Posterior vena cava (tissue), 2 donors: Measurements from ENCODE around the gene OMG. TPM values are rescaled to one million over a fixed set of nuclear protein-coding genes. Genes with fewer than 3 reads are reported as not detected.
"Not testable (repeated sequence)": the region's sequence is repeated elsewhere in the genome, so short reads cannot be mapped to it uniquely, and the experiment has no call there.

Experiments used
- DNase-seq: peaks from one replicate; pipeline ENCODE4 v3.0.0-alpha.2; 2020; ENCODE audit warnings: low spot score
- intact Hi-C, 2 donors: fragments of 100-400 bp; cut with DNase I; formaldehyde crosslinking; loops; one replicate each; pipeline versions ENCODE4 v1.14.1 to v1.14.2; 2022 to 2023
- total RNA-seq, 2 donors: library from RNA; stranded (reverse); fragmentation: NEBNext Ultra II Directional; extraction: Animal tissue kit (Norgen Biotek cat#: 25700); gene quantifications; one replicate each; pipeline ENCODE4 v1.2.1, GENCODE V29; 2021
- donor health status: DM: yes; HTN: yes; CAD: no.
- donor health status: DM: yes; HTN: yes; CAD: no.

Gene OMG
- total RNA-seq, 2 donors from 2014 or later, result 2.1 to 2.9 TPM

DNA sequence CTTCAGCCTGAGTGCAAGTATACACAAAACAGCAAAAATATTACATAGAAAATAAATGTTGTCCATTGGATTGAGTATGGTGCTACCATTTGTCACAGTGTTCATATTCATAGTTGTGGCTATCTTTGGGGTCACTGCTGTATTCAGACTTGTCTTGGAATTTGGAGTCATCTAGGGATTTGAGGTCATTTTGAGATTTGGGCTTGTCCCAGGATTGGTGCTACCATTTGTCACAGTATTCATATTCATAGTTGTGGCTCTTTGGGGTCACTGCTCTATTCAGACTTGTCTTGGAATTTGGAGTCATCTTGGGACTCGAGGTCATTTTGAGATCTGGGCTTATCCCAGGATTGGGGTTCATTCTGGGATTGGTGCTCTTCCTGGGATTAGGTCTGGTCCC lies 24.8 kb downstream of the OMG start:
- DNase-seq, result no peak
- intact Hi-C loops, result no loop called here

- intact Hi-C loops, result no loop called here
- no peak for DNase-seq
Measured at GRCh38 chr17:31269578-31269983, 27.5 kb downstream of the OMG start.

GRCh38 chr17:31269036-31269577 lies 27.9 kb downstream of the OMG start:
- DNase-seq, result no peak
- intact Hi-C loops, result no loop called here

GRCh38 chr17:31266042-31266441 lies 31.0 kb downstream of the OMG start:
- intact Hi-C loops, result no loop called here
- no peak for DNase-seq

GRCh38 chr17:31262923-31263322 lies 34.1 kb downstream of the OMG start:
- DNase-seq, intact Hi-C loops: not testable (repeated sequence)

DNA sequence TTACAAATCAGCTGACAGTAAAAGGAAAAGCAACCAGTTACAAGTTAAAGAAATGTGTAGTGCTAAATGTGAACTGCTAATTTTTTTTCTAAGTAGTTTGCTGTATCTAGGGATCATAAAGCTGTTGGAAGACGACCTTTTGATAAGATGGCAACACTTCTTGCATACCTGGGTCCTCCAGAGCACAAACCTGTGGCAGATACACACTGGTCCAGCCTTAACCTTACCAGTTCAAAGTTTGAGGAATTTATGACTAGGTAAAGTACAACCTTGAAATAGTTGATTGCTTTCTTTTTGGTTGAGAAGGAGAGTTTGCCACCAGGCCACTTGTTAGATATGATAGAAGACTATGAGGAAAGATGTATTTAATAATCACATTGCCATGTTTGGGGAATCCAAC lies 35.4 kb downstream of the OMG start:
- no peak for DNase-seq
- intact Hi-C loops, result no loop called here

DNA sequence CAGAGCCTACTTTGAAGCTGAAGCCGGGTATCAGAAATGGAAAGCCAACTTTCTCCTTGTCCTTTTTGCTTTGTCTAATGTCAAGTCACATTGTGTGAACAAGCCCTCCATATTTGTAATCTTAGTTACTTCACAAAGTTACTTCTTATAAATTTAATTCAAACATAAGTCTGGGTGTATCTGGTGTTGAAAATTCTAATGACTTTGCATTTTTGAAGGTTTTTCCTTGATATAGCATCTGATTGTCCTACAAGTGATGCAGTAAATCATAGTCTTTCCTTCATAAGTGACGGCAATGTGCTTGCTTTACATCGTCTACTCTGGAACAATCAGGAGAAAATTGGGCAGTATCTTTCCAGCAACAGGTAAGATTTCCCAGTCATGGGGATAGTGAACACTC lies 36.9 kb downstream of the OMG start:
- intact Hi-C loops, result no loop called here
- no peak for DNase-seq

GRCh38 chr17:31256936-31257335 lies 40.1 kb downstream of the OMG start:
- no peak for DNase-seq
- intact Hi-C loops, result no loop called here

GRCh38 chr17:31254654-31255053 lies 42.4 kb downstream of the OMG start:
- intact Hi-C loops, result no loop called here
- no peak for DNase-seq

GRCh38 chr17:31252741-31253140 lies 44.3 kb downstream of the OMG start:
- intact Hi-C loops, result no loop called here
- no peak for DNase-seq

DNA sequence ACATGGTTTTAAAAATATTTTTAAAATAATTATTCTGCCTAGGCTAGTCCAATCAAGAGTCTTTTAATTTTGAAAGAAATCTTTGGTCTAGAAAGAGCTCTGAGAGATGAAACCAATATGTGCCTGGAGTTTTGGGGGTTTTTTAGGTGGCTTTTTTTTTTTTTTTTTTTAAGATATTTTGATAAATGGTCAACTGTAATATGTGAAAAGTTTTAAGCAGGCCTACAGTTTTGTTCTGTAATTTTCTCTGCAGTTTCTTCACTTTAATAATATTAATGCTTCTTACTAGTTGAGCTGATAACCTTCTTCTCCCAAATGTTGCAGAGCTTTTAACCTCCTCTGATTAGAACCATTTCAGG lies 45.1 kb downstream of the OMG start:
- no peak for DNase-seq
- intact Hi-C loops, result no loop called here

DNA sequence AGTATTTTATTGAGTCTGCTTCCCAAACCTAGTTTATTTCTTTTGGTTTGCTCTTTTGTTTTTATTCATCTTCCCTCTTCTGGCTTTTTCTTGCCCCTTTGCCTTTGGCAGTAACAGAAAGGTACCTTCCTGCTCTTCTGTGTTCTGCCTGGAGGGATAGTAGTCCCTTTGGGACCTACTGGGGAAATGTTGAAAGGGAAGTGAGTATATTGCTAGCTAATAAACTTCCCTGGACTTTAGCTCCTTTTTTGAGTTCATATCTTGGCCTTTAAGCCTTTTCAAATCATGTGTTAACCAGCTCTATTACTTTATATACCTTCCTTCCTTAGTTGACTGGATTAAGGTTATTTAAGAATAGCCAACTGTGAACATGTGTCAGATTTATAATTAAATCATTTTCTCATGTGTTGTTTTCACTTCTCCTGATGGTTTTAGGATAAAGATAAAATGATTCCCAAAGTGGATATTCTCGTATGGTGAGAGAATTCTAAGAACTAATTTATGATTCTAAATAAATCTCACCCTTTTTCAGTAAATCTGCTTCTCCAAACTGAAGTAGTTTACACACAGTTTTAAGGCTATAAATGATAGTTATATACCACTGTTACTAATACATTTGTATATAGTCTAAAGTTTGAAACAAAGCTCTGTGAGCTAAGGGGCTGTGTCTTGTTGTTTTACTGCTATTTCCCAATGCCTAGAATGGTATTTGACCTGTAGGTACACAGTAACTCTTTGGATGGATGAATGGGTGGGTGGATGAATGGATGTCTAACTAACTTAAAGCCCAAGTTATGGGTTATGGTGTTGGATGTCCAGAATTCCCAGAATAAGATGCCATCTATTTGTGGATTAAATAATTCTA lies 45.7 kb downstream of the OMG start:
- intact Hi-C loops, result no loop called here

GRCh38 chr17:31250229-31250628 lies 46.8 kb downstream of the OMG start:
- DNase-seq, result no peak
- intact Hi-C loops, result no loop called here

More for the DNA sequence above, 45.7 kb downstream of the OMG start:
- DNase-seq, result no peak

DNA sequence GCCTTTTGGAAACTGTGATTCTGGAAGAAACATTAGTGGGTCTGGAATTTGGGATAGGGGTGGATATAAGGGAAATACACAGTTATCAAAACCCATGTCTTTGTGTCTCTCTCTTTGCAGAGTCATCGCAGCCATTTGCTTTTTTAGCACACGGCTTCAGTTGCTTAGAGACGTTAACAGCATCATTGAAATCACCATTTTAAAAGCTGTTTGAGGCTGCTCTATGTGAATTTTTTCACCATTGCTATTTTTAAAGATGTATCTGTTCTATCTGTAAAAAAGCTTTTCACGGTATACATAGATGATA lies 47.3 kb downstream of the OMG start:
- intact Hi-C loops, result no loop called here
- no peak for DNase-seq

- intact Hi-C loops, result no loop called here
- no peak for DNase-seq
Measured at GRCh38 chr17:31248986-31249834, 47.8 kb downstream of the OMG start.

Other genes with a start within 250 kb of the OMG start
- 10 to 100 TPM; 47.7 to 70.1 TPM for gene NF1, start 202.3 kb downstream of the OMG start, total RNA-seq
- 10 to 100 TPM in 1 of 2 donors, 1 to 10 TPM in 1; 6.9 to 11.2 TPM for gene EVI2B, start 16.8 kb upstream of the OMG start, total RNA-seq
- 10 to 100 TPM in 1 of 2 donors, 1 to 10 TPM in 1; 5.5 to 11.2 TPM for gene EVI2A, start 24.4 kb upstream of the OMG start, total RNA-seq
- gene RAB11FIP4, start 94.4 kb upstream of the OMG start, total RNA-seq, result 1 to 10 TPM in 1 of 2 donors, under 1 TPM in 1; 0.83 to 1.0 TPM